ENCODE data around the gene PRIMA1. TPM values are rescaled to one million over a fixed set of nuclear protein-coding genes. Genes with fewer than 3 reads are reported as not detected.

PRIMA1 gene
- total RNA-seq, 1 experiment from 2014 or later = 2.3 TPM

- no peaks in the 10 kb centered on the region for H3K27me3 Mint-ChIP-seq (ENCODE audit: low read depth)
Measured at GRCh38 chr14:93702946-93703345, 85.3 kb downstream of the PRIMA1 start.

More at GRCh38 chr14:93702946-93703345, 85.3 kb downstream of the PRIMA1 start:
- Histone ChIP-seq H3K9ac (ENCODE audit: extremely low read depth, insufficient read length, low read length) (no peak overlapping the region), H3K4ac (ENCODE audit: low read depth, low read length) (no peak overlapping the region), H3K79me1 (ENCODE audit: insufficient read depth, low read depth, low read length, poor library complexity, severe bottlenecking) (no peaks in the 10 kb centered on the region), H3K4me1 (ENCODE audit: insufficient read depth, low read length) (no peaks in the 10 kb centered on the region), H3K23me2 (ENCODE audit: insufficient read length, low read depth, low read length, poor library complexity, severe bottlenecking) (no peaks in the 10 kb centered on the region), H3K18ac (ENCODE audit: insufficient read length, low read depth, low read length) (no peak overlapping the region), H3K27me3 (ENCODE audit: insufficient read depth, low read length) (no peaks in the 10 kb centered on the region), H3K9me3 (ENCODE audit: control insufficient read depth, low read depth, low read length) (no peaks in the 10 kb centered on the region), H3K27ac (ENCODE audit: insufficient read length, low read depth, low read length) (no peak overlapping the region), H3K56ac (ENCODE audit: insufficient read length, low read depth, low read length) (no peak overlapping the region), H2AK5ac (ENCODE audit: insufficient read length, low read length) (no peak overlapping the region), H3K23ac (ENCODE audit: insufficient read length, low read depth, low read length) (no peak overlapping the region), H2BK5ac (ENCODE audit: insufficient read length, low read length) (no peak overlapping the region), H4K20me1 (ENCODE audit: control insufficient read depth, insufficient read depth, insufficient read length) (no peaks in the 10 kb centered on the region), H3K79me2 (ENCODE audit: insufficient read depth, low read length) (no peaks in the 10 kb centered on the region), H2BK15ac (ENCODE audit: low read depth, low read length) (no peak overlapping the region), H3K14ac (ENCODE audit: insufficient read depth, low read length) (no peak overlapping the region), H2BK20ac (ENCODE audit: low read depth, low read length, poor library complexity, severe bottlenecking) (no peak overlapping the region), H4K91ac (ENCODE audit: insufficient read length, low read depth, low read length) (no peak overlapping the region), H2AFZ (ENCODE audit: low read length) (no peak overlapping the region), H4K8ac (replicated peaks; ENCODE audit: insufficient read length, low read depth, low read length) (no peak overlapping the region), H3T11ph (ENCODE audit: low read length) (no peak overlapping the region), H3K4me2 (ENCODE audit: insufficient read depth, insufficient read length, low read length) (no peak overlapping the region), H2BK12ac (ENCODE audit: insufficient read length, low read depth, low read length) (no peak overlapping the region), H4K5ac (ENCODE audit: insufficient read length, low read depth, low read length) (no peak overlapping the region), H2BK120ac (ENCODE audit: low read depth, low read length, poor library complexity, severe bottlenecking) (no peak overlapping the region)
- H3K27ac Mint-ChIP-seq = no peak overlapping the region
- no peak for DNase-seq
- TF ChIP-seq CTCF (conservative IDR thresholded peaks at IDR 0.05) = no peak; the same call in 2 of the 3 replicates
- no CpG with 5 or more reads among the region's 6 CpGs for WGBS (ENCODE audit: extremely low coverage, insufficient read length, low lambda C conversion rate)
- H3K4me3 Mint-ChIP-seq = no peak overlapping the region
- H3K9me3 Mint-ChIP-seq = peaks cover 6 to 8% of the 10 kb centered on the region in 2 experiments
- H3K36me3 Mint-ChIP-seq (ENCODE audit: insufficient read depth in 1 of 3, low read depth in 3 of 3) = peaks cover 2 to 9% (median 3%) of the 10 kb centered on the region in 3 experiments; a peak in 5 of 7 replicates
- peaks cover 6 to 7% of the 10 kb centered on the region in 2 experiments; a peak in 3 of 4 replicates for H3K4me1 Mint-ChIP-seq

Data from H9 (cell line).